HuH-7.5 (cell line): ENCODE measurements around the gene NPEPL1.
"Not testable (repeated sequence)": the region's sequence is repeated elsewhere in the genome, so short reads cannot be mapped to it uniquely, and the experiment has no call there.

Source experiments
- DNase-seq: peaks from one replicate; pipeline ENCODE4 v3.0.0; 2011; ENCODE audit warnings: low spot score

NPEPL1 gene

GRCh38 chr20:58757647-58758046 lies 65.0 kb downstream of the NPEPL1 start:
- DNase-seq = not testable (repeated sequence)

- DNase-seq = no peak
Measured at GRCh38 chr20:58759947-58760346, 67.3 kb downstream of the NPEPL1 start.

GRCh38 chr20:58760856-58761255 lies 68.3 kb downstream of the NPEPL1 start:
- no peak for DNase-seq

GRCh38 chr20:58762120-58762519 lies 69.5 kb downstream of the NPEPL1 start:
- no peak for DNase-seq

- no peak for DNase-seq
Measured at GRCh38 chr20:58763076-58763475, 70.5 kb downstream of the NPEPL1 start.
